Uterus (tissue), 2 donors: ENCODE results near the gene CDON.

Source experiments
- CTCF ChIP-seq, 4 experiments: fragments of 200-600 bp in 2 of 4; fragments of 450-650 bp in 2 of 4; sonication (generic) in 2 of 4; IDR thresholded peaks; one replicate each; pipeline ENCODE4 v1.5.1; 2016 to 2019; ENCODE audit warnings: antibody characterized with exemption in 4 of 4, mild to moderate bottlenecking in 2 of 4, moderate library complexity in 1 of 4
- POLR2A ChIP-seq, 2 donors: fragments of 450-650 bp; IDR thresholded peaks; one replicate each; pipeline ENCODE4 v1.6.1; 2016; ENCODE audit warnings: antibody characterized with exemption in 2 of 2, mild to moderate bottlenecking in 1 of 2, moderate library complexity in 1 of 2

GRCh38 chr11:125939081-125939521 is 123.6 kb downstream of the CDON start:
- no peak for TF ChIP-seq CTCF (IDR thresholded peaks at IDR 0.05)
- TF ChIP-seq POLR2A (IDR thresholded peaks at IDR 0.05), result no peak
